Endometrium (tissue), 2 donors: ENCODE data around the gene TOP2A.

Source experiments
- FAIRE-seq: peaks from 2 replicates; lab custom pipeline; 2012; peaks lifted over from hg19 to GRCh38; lab: Jason Lieb, UNC
- donor health status: control.
- donor health status: control.

The TOP2A gene

GRCh38 chr17:40453881-40454612 lies 36.4 kb upstream of the TOP2A start:
- no peak for FAIRE-seq

- no peak for FAIRE-seq
These were observed 35.3 kb upstream of the TOP2A start for GRCh38 chr17:40452921-40453378.

DNA sequence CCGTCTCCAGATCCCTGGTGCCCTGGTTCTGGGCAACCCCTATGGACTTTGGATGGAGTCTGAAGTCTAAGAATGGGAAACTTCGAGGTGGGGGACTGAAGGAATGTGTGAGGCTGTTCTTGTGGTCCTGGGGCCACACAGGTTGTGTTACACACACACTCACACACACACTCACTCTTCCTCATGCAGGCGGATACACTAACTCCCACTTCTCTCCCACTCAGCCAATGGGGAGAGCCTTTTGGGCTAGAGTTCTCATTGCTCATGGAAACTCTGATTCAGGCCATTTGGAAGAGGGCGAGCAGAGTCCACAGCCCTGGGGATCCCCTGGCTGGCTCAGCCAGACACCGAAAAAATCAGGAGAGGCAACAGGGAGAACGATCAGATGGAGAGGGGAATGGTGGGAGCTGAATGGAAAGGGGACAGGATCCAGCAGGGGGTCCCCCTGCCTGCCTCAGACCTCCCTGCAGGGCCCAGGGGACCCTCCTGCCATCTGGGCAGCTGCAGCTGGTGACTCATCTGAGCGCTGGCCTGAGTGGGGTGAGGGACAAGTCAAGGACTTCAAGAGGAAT lies 34.6 kb upstream of the TOP2A start:
- FAIRE-seq: no peak

DNA sequence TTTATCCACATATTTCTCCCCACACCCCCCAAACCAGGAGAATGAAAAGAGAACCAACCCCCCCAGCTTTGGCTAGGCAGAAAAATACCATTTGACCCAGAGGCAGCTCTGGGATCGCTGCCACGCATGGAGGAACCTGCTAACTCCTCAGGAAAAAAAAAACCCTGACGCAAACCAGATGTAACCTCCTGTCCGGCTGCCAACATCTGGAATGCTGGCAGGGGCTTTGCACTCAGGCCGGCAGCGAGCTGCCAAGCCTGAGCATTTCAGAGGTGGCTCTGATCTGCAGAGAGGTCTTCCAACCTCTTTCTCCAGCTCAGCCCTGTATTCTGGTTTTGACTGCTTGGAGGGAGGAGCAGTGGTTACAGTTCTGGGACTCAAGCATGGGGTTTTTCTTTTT lies 33.7 kb upstream of the TOP2A start:
- peak; percentile 74 for FAIRE-seq

GRCh38 chr17:40450175-40450574 lies 32.5 kb upstream of the TOP2A start:
- no peak for FAIRE-seq

GRCh38 chr17:40448639-40449261 lies 31.1 kb upstream of the TOP2A start:
- FAIRE-seq: no peak

GRCh38 chr17:40448213-40448638 lies 30.5 kb upstream of the TOP2A start:
- FAIRE-seq: no peak

GRCh38 chr17:40447806-40448205 lies 30.1 kb upstream of the TOP2A start:
- FAIRE-seq: no peak

DNA sequence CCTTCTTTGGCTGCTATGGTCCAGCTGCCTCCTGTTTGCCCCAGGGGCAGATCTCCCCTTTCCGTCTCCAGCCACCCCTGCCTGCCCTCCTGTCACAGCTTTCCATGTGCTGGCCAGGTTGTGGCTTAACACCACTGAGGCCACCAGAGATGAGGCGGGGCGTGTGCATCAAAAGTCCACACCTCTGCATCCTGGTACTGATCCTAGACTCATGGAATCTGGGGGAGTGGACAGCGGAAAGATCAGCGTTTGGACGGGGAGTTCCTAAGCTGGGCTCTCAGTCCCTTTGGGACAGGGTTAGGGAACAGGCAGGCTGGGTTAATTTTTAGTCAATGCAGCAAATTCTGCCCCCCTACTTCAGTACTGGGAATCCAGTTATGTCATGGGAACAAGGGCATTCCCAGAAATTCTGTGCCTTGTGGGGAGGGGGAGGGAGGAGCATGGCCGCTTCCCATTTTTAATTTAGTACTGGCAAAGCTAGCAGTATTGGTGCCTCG lies 29.5 kb upstream of the TOP2A start:
- FAIRE-seq: no peak

GRCh38 chr17:40445751-40446468 lies 28.2 kb upstream of the TOP2A start:
- FAIRE-seq: no peak

- FAIRE-seq: no peak
These were observed 26.5 kb upstream of the TOP2A start for GRCh38 chr17:40443988-40444899.

GRCh38 chr17:40443196-40443987 lies 25.7 kb upstream of the TOP2A start, which contains the start of gene IGFBP4:
TSS of gene IGFBP4 (plus strand) at chr17:40443450. CDS start at chr17:40443736, 286 bp downstream.
- FAIRE-seq: no peak

DNA sequence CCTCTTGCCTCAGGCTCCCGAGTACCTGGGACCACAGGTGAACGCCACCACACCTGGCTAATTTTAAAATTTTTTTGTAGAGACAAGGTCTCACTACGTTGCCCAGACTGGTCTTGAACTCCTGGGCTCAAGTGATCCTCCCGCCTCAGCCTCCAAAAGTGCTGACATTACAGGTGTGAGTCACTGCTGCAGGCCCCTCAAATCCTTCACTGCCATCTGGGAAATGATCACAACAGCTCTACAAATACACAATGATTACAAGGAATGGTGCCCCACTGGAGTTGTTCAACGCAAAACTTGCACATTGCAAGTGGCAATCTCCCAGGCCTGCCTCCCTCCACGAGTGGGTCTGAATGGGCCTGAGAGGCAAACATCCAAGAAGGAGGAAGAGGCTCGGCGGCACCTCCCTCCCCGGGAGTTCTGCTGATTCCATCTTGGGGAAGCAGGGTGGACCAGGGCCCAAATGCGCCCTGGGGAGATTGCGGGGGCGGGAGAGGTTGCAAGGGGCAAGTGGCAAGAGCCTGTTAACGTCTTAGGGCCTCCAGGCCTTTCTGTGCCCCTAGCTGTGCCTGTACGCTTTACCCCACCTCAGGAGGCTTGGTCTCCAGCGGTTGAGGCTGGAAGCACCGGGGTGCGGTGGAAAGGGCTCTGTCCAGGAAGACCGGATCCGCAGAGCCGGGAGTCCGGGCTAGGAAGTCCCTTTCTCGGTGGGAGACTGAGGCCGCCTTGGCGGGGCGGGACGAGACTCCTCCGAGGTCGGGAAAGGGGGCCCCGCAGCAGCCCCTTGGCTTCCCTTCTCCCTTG lies 24.9 kb upstream of the TOP2A start:
- no peak for FAIRE-seq

DNA sequence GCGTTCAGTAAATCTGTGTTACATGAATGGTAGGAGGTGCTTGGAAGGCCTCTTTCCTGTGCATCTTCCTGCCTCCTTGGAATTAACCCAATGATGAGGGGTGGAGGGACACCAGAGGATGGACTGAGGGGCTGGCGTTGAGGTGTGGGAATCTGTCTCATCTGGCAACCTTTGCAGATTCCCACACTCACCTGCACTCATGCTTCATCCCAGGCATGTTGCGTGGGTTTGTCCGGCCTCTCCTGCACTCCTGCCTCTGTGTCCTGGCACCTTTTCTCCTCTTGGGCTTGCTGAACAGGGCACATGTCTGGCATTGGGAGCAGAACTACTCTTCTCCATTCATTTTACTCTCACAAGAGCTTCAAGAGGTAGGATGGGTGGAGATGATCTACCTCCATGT lies 22.5 kb upstream of the TOP2A start:
- no peak for FAIRE-seq

DNA sequence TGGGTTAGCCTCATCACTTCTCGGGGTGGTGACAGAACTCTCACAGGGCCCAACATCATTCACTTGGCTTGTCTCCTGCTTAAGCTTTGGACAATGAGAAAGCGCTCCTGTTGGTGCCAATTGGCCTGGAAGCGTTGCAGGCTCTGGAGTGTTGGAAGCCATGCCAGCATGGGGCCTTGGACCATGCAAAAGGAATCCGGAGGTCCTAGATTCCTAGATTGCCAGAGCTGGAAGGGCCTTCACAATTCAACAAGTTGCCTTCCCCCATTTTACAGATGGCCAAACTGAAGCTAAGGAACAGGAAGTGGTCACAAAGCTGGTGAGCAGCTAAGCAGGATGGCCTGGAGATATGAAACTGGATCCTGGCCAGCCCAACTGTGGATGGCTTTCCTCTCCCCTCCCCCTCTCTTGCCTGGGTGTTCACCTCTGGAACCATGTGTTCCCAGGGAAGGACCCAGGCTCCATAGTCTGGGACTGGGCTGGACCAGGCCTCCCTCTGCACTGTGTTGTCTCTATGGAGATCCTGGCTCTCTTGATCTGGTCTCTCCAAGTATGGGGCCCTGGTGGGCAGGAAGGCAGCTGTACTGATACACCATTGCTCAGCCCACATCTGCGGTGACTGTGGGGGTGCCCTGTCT lies 19.5 kb upstream of the TOP2A start:
- no peak for FAIRE-seq

DNA sequence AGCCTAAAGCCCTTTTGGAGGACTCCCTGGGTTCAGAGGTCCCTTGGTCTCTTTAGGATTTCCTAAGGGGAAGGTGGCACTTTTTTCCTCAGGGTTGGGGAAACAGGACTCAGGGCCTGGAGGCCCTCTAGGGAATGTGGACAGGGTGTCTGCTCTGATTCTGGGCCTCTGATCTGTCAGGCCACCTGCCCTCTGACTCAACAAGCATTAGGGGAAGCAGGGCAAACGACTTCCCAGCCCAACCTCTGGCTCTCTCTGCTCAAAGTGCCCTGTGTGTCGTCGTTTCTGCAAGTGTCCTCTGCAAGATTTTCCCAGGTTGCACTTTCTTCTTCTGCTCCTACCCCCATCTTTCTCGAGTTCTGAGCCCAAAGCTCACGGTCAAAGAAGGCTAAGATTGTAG lies 18.9 kb upstream of the TOP2A start:
- FAIRE-seq: no peak

DNA sequence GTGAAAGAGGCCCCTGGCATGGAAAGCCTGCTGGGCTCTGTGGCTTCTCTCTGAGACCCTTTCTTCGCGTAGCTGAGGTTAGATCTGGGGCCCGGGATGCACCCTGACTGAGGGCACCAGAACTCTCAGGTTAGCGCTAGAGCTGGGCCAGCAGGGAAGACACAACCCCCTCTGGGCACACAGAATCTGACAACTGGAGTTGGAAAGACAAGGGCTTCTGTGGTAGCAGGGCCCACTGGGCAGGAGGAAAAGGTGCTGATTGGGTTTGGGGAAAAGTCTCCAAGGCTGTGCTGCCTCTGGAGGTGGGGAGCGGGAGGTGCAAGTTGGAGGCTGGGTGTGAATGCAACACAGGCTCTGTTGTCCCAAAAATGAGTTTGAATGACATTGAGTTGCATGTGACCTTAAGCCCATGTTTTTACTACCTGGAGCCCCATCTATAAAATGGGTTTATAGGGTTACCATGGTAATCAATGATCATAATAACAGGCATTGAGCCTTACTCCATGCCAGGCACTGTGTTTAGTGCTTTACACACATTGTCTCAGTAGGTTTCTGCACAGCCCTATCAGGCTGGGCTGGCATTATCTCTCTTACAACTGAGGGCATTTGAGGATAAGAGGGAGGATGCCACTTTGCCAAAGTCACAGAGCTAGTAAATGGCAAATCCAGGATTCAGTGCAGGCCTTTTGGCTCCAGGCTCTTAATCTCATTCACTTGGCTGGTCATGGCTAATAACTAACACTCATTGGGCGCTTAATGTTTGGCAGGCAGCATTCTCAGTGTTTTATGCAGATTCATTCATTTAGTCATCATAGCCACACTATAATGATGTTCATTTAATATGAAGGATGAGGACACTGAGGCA lies 16.1 kb upstream of the TOP2A start:
- no peak for FAIRE-seq

GRCh38 chr17:40432864-40433528 lies 15.3 kb upstream of the TOP2A start:
- peak; percentile 41 for FAIRE-seq
